Activated CD8-positive, alpha-beta memory T cell treated with anti-CD3 and anti-CD28 coated beads for 1 hour (primary cell): Measurements from ENCODE around the gene KIRREL3.

Experiments
- DNase-seq, 2 donors: peaks; one replicate each; pipeline ENCODE4 v3.0.0-alpha.2; 2020; ENCODE audit warnings: low read depth in 1 of 2; ENCODE audit errors: extremely low read depth in 1 of 2

Gene KIRREL3

GRCh38 chr11:126837581-126837980 is 163.0 kb downstream of the KIRREL3 start:
- no peak for DNase-seq

- DNase-seq: no peak
Measured at GRCh38 chr11:126834573-126834972, 166.0 kb downstream of the KIRREL3 start.

- no peak for DNase-seq
Measured at GRCh38 chr11:126834149-126834548, 166.4 kb downstream of the KIRREL3 start.

GRCh38 chr11:126833065-126833464 is 167.5 kb downstream of the KIRREL3 start:
- DNase-seq: no peak

GRCh38 chr11:126832387-126832786 is 168.2 kb downstream of the KIRREL3 start:
- DNase-seq: no peak

GRCh38 chr11:126830216-126830806 is 170.3 kb downstream of the KIRREL3 start:
- no peak for DNase-seq

GRCh38 chr11:126829716-126830115 is 170.9 kb downstream of the KIRREL3 start:
- DNase-seq: no peak

- DNase-seq: no peak
Measured at GRCh38 chr11:126824035-126824607, 176.4 kb downstream of the KIRREL3 start.

GRCh38 chr11:126823274-126823673 is 177.3 kb downstream of the KIRREL3 start:
- no peak for DNase-seq

- DNase-seq: no peak
Measured at GRCh38 chr11:126821827-126822226, 178.7 kb downstream of the KIRREL3 start.

GRCh38 chr11:126819194-126819593 is 181.4 kb downstream of the KIRREL3 start:
- DNase-seq: no peak

- DNase-seq: no peak
Measured at GRCh38 chr11:126817523-126818450, 182.8 kb downstream of the KIRREL3 start.

GRCh38 chr11:126817096-126817495 is 183.5 kb downstream of the KIRREL3 start:
- no peak for DNase-seq

- no peak for DNase-seq
Measured at GRCh38 chr11:126816645-126817044, 183.9 kb downstream of the KIRREL3 start.

GRCh38 chr11:126815111-126815510 is 185.5 kb downstream of the KIRREL3 start:
- DNase-seq: no peak

- DNase-seq: no peak
Measured at GRCh38 chr11:126810776-126811175, 189.8 kb downstream of the KIRREL3 start.

GRCh38 chr11:126809514-126810289 is 190.9 kb downstream of the KIRREL3 start:
- no peak for DNase-seq

GRCh38 chr11:126808836-126809235 is 191.7 kb downstream of the KIRREL3 start:
- DNase-seq: no peak

GRCh38 chr11:126808296-126808695 is 192.3 kb downstream of the KIRREL3 start:
- DNase-seq: no peak

GRCh38 chr11:126805870-126806269 is 194.7 kb downstream of the KIRREL3 start:
- no peak for DNase-seq

GRCh38 chr11:126804363-126804762 is 196.2 kb downstream of the KIRREL3 start:
- DNase-seq: no peak
